ENCODE measurements around the gene C11orf21. TPM values are rescaled to one million over a fixed set of nuclear protein-coding genes. Genes with fewer than 3 reads are reported as not detected.

C11orf21 gene
- total and polyA plus RNA-seq, 10 of the 15 experiments (the other 5 are each of a cell fraction or from before 2014, with no cell fraction given), result 0.04 to 0.26 (median 0.11) TPM; not detected in 7

DNA sequence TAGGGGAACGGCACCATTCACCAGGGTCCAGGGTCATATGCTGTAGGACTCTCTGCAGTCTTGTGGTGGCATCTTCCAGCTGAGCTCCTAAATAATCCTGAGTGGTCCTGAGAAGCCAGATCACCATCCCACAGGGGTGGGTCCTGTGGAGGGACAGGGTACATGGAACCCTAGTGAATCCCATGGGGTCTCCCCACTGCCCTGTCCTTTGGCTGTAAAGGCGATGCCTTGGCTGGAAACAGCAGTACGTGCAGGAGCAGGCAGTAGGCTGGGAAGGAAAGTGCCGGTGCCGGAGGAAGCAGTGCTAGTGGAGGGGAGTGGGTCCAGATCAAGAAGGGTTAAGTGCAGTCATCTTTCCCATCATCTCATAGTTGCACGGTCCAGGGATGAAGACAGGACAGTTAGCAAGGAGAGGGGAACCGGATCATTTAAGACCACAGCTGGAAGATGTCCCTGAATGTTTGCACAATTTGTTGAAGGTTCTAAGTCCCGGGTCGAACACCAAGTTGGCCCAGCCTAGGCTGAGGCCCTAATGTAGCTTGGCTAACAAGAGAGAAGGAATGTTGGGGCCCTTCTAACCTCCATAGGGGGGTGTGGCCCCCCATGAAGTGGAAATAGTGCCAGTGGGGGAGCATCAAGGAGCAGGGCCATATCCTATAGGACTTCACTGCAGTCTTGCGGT, 18.2 kb upstream of the C11orf21 start (continued):
- no peak for TF ChIP-seq SREBF2 (IDR thresholded peaks at IDR 0.05; ENCODE audit: low read length)
- no peak for TF ChIP-seq EGR1 (IDR thresholded peaks at IDR 0.05; ENCODE audit: borderline replicate concordance in 1 of 2, low read depth in 2 of 2, low read length in 2 of 2)
- no peak for TF ChIP-seq CBX5 (IDR thresholded peaks at IDR 0.05; ENCODE audit: low read depth)
- no peak for TF ChIP-seq REST (IDR thresholded peaks at IDR 0.05; ENCODE audit: low read depth, low read length)
- TF ChIP-seq PAX8 (IDR thresholded peaks at IDR 0.05), result no peak
- no peak for TF ChIP-seq HDAC2 (IDR thresholded peaks at IDR 0.05)
- TF ChIP-seq POLR2A (IDR thresholded peaks at IDR 0.05; ENCODE audit: low read depth, low read length), result no peak
- TF ChIP-seq SREBF1 (IDR thresholded peaks at IDR 0.05; ENCODE audit: low read length), result no peak
- TF ChIP-seq, protein P1, sequence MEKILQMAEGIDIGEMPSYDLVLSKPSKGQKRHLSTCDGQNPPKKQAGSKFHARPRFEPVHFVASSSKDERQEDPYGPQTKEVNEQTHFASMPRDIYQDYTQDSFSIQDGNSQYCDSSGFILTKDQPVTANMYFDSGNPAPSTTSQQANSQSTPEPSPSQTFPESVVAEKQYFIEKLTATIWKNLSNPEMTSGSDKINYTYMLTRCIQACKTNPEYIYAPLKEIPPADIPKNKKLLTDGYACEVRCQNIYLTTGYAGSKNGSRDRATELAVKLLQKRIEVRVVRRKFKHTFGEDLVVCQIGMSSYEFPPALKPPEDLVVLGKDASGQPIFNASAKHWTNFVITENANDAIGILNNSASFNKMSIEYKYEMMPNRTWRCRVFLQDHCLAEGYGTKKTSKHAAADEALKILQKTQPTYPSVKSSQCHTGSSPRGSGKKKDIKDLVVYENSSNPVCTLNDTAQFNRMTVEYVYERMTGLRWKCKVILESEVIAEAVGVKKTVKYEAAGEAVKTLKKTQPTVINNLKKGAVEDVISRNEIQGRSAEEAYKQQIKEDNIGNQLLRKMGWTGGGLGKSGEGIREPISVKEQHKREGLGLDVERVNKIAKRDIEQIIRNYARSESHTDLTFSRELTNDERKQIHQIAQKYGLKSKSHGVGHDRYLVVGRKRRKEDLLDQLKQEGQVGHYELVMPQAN (conservative IDR thresholded peaks at IDR 0.05), result no peak
